Adrenal gland (tissue), 12 donors: Measurements from ENCODE around the gene ROBO2. TPM values are rescaled to one million over a fixed set of nuclear protein-coding genes. Genes with fewer than 3 reads are reported as not detected.

Experiments used
- DNase-seq, 7 donors: peaks; one replicate each; pipeline ENCODE4 v3.0.0-alpha.2; 2019 to 2020
- H3K27ac ChIP-seq, 5 donors: fragments of 200-600 bp; sonication (generic) in 4 of 5; 1 replicate in 3 of 5; 2 replicates in 2 of 5; pipeline versions ENCODE4 v1.5.1 to v1.8.0; 2016 to 2020; ENCODE audit warnings: mild to moderate bottlenecking in 1 of 5
- H3K27me3 ChIP-seq: fragments of 200-600 bp; 2 replicates; pipeline ENCODE4 v1.8.0; 2021
- H3K36me3 ChIP-seq, 2 donors: fragments of 200-600 bp; replicated peaks in 1 of 2; 1 replicate in 1 of 2; 2 replicates in 1 of 2; pipeline versions ENCODE4 v1.5.1 to v1.8.0; 2018 to 2022
- H3K4me1 ChIP-seq, 2 donors: fragments of 200-600 bp; replicated peaks in 1 of 2; 1 replicate in 1 of 2; 2 replicates in 1 of 2; pipeline versions ENCODE4 v1.5.1 to v1.8.0; 2018 to 2021
- H3K4me3 ChIP-seq, 4 donors: fragments of 200-600 bp; sonication (generic) in 3 of 4; one replicate each; pipeline ENCODE4 v1.5.1; 2016 to 2018
- H3K9me3 ChIP-seq, 3 donors: fragments of 200-600 bp; sonication (generic) in 1 of 3; replicated peaks in 1 of 3; 1 replicate in 2 of 3; 2 replicates in 1 of 3; pipeline versions ENCODE4 v1.5.1 to v1.8.0; 2016 to 2021
- POLR2A ChIP-seq, 2 donors: fragments of 450-650 bp; IDR thresholded peaks; one replicate each; pipeline ENCODE4 v1.6.1; 2017; ENCODE audit warnings: antibody characterized with exemption in 2 of 2, mild to moderate bottlenecking in 2 of 2, moderate library complexity in 1 of 2
- WGBS, 4 donors: extraction: QIAGEN DNeasy Blood & Tissue Kit in 2 of 4; methylation state at CpG; one replicate each; pipeline versions ENCODE4 v1.1.5 to v1.1.7; 2013 to 2017; 5-methylcytosine and 5-hydroxymethylcytosine counted together
- intact Hi-C, 2 donors: fragments of 100-400 bp; cut with DNase I; formaldehyde crosslinking; loops; one replicate each; pipeline versions ENCODE4 v1.14.1 to v1.15.0; 2022 to 2023
- polyA plus RNA-seq, 3 donors: library from polyadenylated mRNA; stranded (reverse); fragments of 200-250 nt in 2 of 3; fragments of 350-450 nt in 1 of 3; fragmentation: Illumina TruSeq in 1 of 3; extraction: RNeasy Lipid Tissue Mini Kit (QIAGEN cat#74804) in 1 of 3; gene quantifications; one replicate each; pipeline ENCODE4 v1.2.3, GENCODE V29; 2013 to 2014
- total RNA-seq, 9 donors: library from RNA; depleted of rRNA in 4 of 9; stranded (reverse); fragments of >200 nt in 4 of 9; fragments of 120-200 nt in 1 of 9; fragmentation: NEBNext Ultra II Directional in 1 of 9; extraction: Animal tissue kit (Norgen Biotek cat#: 25700) in 1 of 9; gene quantifications; one replicate each; pipeline versions ENCODE4 v1.1.0 to v1.2.4, GENCODE V29; 2013 to 2023
- TF ChIP-seq, protein P1 (sequence below), 6 experiments: fragments of 450-650 bp in 4 of 6; fragments of 200-600 bp in 2 of 6; sonication (generic) in 1 of 6; IDR thresholded peaks; 1 replicate in 5 of 6; 2 replicates in 1 of 6; pipeline versions ENCODE4 v1.5.1 to v1.8.0; 2016 to 2021; ENCODE audit warnings: antibody characterized with exemption in 6 of 6, mild to moderate bottlenecking in 2 of 6, moderate library complexity in 1 of 6
- donor health status: healthy with polysubstance abuse.
- donor health status: Bipolar disorder and iron deficiency.
- donor health status: DM: yes; HTN: yes; CAD: no.
- donor health status: DM: no; HTN: no; CAD: no.
- donor health status: DM: no; HTN: no; CAD: no.
- donor health status: DM: yes; HTN: yes; CAD: no.

The ROBO2 gene
- total and polyA plus RNA-seq, 12 donors: 0.30 to 9.9 (median 2.5) TPM; not detected in 1

DNA sequence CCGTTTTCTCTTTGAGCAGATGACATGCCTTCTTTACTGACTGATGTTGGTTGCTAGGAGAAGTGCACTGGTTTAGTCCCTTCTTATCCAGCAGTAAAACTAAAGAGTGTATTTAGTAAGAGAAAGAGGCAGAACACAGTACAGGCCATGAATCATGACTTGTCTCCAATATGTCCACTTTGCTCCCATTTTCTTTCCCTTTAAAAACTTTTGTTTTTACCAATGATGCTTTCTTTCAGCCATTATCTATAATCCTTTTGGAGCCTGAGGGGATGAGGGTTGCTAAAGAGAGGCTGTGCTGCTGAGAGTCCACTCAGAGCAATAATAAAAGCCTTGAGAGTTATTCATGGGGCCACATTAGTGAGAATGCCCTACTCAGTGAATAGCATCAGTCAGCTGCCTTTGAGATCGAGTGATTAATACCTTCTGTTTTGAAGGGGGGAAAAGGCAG lies 12.2 kb downstream of the ROBO2 start:
- Histone ChIP-seq H3K9me3 (no peaks in the 10 kb centered on the region), H3K27me3 (no peaks in the 10 kb centered on the region), H3K36me3 (no peaks in the 10 kb centered on the region), H3K4me3 (no peak overlapping the region), H3K27ac (no peak overlapping the region), H3K4me1 (no peaks in the 10 kb centered on the region)
- no peak for DNase-seq
- no peak for TF ChIP-seq POLR2A (IDR thresholded peaks at IDR 0.05)
- TF ChIP-seq, protein P1, sequence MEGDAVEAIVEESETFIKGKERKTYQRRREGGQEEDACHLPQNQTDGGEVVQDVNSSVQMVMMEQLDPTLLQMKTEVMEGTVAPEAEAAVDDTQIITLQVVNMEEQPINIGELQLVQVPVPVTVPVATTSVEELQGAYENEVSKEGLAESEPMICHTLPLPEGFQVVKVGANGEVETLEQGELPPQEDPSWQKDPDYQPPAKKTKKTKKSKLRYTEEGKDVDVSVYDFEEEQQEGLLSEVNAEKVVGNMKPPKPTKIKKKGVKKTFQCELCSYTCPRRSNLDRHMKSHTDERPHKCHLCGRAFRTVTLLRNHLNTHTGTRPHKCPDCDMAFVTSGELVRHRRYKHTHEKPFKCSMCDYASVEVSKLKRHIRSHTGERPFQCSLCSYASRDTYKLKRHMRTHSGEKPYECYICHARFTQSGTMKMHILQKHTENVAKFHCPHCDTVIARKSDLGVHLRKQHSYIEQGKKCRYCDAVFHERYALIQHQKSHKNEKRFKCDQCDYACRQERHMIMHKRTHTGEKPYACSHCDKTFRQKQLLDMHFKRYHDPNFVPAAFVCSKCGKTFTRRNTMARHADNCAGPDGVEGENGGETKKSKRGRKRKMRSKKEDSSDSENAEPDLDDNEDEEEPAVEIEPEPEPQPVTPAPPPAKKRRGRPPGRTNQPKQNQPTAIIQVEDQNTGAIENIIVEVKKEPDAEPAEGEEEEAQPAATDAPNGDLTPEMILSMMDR (IDR thresholded peaks at IDR 0.05): no peak
- intact Hi-C loops: no loop called here
- 72 to 87% (median 86%) methylated on average over 2 of the region's 2 CpGs for WGBS, 4 donors

DNA sequence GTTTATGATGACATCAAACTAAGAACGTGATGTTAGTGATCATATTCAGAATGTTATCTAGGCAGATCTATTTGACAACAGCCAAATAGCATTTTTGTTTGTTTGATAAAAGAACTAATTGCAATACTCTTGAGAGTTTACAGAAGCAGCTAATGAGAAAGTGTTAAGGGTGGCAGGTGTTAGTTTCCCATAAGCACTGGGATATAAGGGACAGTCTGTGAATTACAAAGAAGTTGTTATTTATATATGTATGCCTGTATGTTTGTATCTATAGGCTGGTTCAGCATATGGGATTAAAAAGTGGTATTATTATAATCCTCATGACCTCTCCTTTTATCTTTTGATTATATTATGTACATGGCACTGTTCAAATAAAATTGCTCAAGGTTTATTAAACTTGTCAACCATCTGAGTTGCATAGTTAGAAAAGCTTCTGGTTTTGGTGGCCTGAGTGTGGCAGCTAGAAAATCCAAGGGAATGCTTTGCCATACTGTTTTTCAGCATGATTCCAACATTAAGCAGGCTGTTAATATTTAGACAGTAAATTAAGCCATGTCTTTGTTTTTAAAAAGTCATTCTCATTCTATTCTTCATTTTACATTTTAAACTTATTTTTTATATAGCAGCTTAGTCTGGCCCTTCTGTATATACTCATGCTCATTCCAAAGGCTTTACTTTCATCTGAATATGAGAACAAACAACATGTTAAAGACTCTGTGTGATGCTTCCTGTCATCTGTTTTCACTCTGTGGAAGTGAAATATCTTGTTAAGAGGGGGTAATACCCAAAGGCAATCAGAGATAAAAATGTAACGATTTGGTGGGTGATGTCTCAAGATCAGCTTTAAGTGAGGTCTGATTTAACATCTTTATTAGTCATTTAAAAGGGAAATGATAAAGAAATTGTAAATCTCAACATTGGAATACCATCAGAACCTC lies 13.1 kb downstream of the ROBO2 start:
- Histone ChIP-seq H3K27ac (no peak overlapping the region), H3K36me3 (no peaks in the 10 kb centered on the region), H3K9me3 (no peaks in the 10 kb centered on the region), H3K27me3 (no peaks in the 10 kb centered on the region), H3K4me3 (no peak overlapping the region), H3K4me1 (no peaks in the 10 kb centered on the region)
- TF ChIP-seq, protein P1 (IDR thresholded peaks at IDR 0.05): no peak
- WGBS, 4 donors: 38 to 48% (median 41%) methylated on average over 2 of the region's 2 CpGs
- intact Hi-C loops: no loop called here
- DNase-seq: no peak

DNA sequence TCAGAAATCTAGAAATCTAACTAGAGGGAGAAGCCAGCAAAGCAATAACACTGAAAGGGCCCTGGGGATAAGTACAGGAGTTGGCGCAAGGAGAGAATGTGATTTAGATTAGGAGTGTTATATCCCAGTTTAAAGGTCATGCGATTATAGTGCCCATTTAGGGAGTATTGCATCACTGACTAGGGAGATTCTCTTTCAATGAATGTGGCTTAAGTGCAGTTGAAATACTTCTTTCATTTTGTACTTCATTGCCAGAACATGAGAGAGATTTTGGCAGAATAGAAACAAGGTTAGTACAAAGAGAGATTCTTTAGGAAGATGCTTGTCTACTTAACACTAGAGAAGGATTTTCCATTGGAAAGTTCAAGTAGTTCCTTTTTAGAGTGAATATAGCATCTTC lies 13.9 kb downstream of the ROBO2 start:
- Histone ChIP-seq H3K4me3 (no peak overlapping the region), H3K27me3 (no peaks in the 10 kb centered on the region), H3K27ac (no peak overlapping the region), H3K9me3 (no peaks in the 10 kb centered on the region), H3K36me3 (no peaks in the 10 kb centered on the region), H3K4me1 (no peaks in the 10 kb centered on the region)
- 79 to 81% (median 80%) methylated on average over 2 of the region's 2 CpGs for WGBS, 4 donors
- no peak for TF ChIP-seq POLR2A (IDR thresholded peaks at IDR 0.05)
- TF ChIP-seq, protein P1 (IDR thresholded peaks at IDR 0.05): no peak
- DNase-seq: no peak
- intact Hi-C loops: no loop called here

DNA sequence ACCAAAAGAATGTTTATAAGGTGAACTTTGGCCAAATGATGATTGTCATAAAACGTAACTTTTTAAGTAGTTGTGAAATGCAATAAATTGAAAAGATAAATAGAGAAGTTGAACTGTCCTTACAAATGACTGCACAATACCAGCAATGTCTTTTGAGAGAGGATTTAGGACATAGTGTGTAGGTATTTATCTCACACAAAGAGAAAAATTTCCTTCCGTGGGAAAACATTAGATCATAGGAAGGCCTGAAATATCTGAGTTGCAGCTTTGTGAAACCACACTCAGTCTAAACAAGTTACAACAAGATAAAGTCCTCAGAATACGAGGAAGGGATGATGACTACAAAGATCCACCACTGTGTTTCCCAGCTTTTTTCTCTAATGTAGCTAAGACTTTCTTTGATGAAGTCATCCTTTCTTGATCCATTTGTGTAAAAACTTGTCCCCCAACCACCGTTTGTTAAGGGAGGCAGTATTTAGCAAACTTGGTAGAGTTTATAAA lies 16.0 kb downstream of the ROBO2 start:
- intact Hi-C loops: no loop called here
- WGBS, 4 donors: 65 to 87% (median 70%) methylated on average over 4 of the region's 4 CpGs
- Histone ChIP-seq H3K27ac (no peak overlapping the region), H3K36me3 (no peaks in the 10 kb centered on the region), H3K9me3 (no peaks in the 10 kb centered on the region), H3K4me1 (no peaks in the 10 kb centered on the region), H3K4me3 (no peak overlapping the region), H3K27me3 (no peaks in the 10 kb centered on the region)
- TF ChIP-seq POLR2A (IDR thresholded peaks at IDR 0.05): no peak
- TF ChIP-seq, protein P1 (IDR thresholded peaks at IDR 0.05): no peak
- DNase-seq: no peak
